PFSK-1 (cell line): ENCODE data around the gene VILL.

Experiments
- POLR2AphosphoS5 ChIP-seq: IDR thresholded peaks from 2 replicates; pipeline ENCODE4 v1.6.1; 2012; ENCODE audit warnings: low read depth, mild to moderate bottlenecking, control low read depth, low read length, moderate library complexity
- TAF1 ChIP-seq: IDR thresholded peaks from 2 replicates; pipeline ENCODE4 v1.6.1; 2012; ENCODE audit warnings: low read length, control low read depth, borderline replicate concordance; ENCODE audit not compliant: insufficient read depth

DNA sequence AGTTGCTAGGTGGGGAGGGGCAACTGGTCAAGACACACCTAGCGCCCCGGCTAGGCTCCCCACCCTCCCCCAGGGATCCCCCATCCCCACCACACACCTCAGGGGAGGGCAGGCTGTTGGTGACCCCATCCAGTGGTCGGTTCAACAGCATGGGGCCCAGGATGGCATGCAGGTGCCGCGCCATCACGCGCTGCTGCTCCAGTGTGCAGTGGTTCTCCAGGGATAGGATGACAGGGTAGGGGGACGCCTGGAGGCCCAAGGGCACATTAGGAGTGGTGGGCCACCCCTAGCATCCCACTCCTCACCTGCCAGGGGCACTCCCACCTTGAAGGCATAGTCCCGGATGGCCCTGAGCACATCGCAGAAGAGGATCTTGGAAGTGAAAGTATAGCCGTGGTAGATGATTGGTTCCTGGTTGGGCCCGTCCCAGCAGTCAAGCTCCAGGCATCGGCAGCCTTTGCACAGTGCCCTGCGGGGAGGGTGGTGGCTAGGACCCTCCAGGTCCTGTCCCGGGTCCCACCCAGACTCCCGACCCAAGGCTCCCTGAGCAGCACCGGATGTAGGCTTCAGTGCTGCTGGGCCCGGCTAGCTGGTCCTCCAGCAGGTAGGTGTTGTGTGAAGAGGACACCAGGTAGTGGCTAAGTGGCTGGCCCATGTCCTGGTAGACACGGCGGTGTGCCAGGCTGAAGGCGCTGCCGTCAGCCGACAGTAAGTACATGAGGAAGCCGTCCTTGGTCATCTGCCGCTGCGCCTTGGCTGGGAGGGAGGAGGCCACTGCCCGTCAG, 19.4 kb downstream of the VILL start:
- TF ChIP-seq TAF1 = no peak
- no peak for TF ChIP-seq POLR2AphosphoS5
